GM18858 (cell line): ENCODE measurements around the gene ODAM.
"Not testable (repeated sequence)": the region's sequence is repeated elsewhere in the genome, so short reads cannot be mapped to it uniquely, and the experiment has no call there.

Experiments used
- ATAC-seq: cut with Tn5 transposase; IDR thresholded peaks from one replicate; pipeline ENCODE4 v1.9.1; 2021; ENCODE audit not compliant: unreplicated experiment

Gene ODAM

DNA sequence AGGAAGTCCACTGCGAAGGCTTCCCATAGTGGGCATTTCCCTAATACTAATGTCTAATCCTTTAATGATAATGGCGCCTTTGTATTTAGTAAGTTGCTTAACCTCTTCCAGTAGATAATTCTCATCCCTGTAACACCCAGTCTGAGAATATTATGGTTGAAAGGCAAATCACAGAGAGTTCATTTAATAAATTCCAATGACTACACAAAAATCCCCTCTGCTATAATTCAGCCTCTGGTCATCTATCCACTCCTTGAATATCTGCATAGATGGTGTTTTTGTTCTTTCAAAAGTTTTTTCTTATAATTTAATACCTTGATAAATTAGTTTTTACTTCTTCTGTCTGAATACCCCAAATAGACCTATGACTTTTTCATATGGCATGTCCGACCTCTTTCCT, 25.9 kb downstream of the ODAM start:
- not testable (repeated sequence) for ATAC-seq

DNA sequence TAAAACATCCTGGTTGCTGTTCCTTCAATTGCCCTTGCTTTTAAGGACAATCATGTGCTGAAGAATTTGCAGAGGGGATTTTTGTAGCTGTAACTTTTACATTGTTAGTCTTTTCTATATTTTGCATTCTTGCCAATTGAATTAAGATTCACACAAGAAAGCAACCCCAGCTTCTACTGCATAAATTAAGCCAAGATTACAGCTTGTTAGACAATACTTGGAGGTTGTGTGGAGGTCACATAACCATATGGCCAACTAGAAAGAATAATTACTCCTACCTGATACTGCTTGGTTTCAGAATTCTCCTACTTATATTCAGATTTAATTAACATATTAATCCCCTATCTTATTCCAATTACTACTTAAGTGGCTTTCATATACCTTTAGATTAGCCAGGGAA, 26.3 kb downstream of the ODAM start:
- not testable (repeated sequence) for ATAC-seq

DNA sequence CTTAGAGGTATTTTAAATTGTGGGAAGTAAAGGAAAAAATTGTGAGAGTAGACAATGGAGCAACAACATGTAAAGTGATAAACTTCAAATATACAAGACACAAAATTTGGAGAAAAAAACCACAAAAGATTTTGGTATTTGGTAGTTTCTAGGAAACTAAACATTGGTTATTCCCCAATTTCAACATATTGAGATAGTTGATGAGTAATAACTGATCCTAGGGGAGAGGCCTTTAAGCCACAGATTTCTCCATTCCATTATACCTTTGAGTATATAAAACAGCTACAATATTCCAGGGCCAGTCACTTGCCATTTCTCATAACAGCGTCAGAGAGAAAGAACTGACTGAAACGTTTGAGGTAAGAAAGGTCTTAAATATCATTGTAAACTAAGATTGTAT, 30.3 kb downstream of the ODAM start, which contains the start of gene FDCSP:
FDCSP (plus strand) TSS at position 301 of the 400 bp plus-strand sequence. CDS start 5,071 bp downstream, outside the sequence.
- ATAC-seq = no peak

DNA sequence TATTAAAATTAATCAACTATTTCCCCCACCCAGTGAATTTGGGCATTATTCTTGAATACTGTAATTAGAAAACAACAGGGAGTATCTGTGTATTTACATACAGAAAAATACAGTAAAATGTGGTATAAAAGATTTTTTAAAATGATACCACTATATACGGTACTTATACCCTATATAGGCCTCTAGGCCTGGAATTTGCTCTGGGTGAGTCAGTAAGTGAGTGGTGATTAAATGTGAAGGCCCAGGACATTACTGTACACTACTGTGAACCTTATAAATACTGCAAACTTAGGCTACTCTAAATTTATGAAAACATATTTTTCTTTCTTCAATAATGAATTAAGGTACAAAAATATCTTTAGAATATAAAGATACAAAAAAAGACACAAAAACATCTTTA, 40.6 kb downstream of the ODAM start:
- ATAC-seq = no peak

DNA sequence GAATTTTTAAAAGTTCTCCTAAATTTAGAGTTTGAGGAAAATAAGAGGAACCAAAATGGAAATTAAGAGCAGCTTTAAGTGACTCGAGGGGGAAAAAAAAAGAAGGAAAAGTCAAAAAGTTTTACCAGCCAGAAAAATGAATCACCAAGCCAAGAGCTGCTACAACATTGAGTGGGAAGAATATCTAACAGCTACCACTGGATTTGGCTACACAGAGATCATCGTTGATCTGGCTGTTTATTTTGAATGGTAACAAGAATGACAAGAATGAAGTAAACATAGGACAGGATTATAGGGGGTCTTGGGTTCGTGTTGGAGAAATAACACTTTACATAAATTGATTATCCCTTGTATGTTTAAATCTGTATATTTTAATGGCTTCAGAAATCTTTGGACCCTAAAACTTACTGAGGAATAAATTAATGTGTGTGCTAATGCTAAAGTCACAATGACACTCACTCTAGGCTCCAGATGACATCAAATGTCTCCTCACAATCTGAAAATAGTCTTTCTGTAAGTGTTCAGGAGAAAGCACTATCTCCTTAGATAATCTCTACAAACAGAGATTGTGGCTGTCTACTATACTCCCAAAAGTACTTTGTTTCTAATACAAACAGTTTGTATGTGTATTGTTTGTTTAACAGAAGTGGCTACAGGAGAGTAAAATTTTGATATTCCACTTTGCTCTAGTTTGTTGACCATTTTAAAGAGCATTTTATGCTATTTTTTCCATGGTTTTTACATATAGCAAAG, 43.8 kb downstream of the ODAM start:
- ATAC-seq = no peak

DNA sequence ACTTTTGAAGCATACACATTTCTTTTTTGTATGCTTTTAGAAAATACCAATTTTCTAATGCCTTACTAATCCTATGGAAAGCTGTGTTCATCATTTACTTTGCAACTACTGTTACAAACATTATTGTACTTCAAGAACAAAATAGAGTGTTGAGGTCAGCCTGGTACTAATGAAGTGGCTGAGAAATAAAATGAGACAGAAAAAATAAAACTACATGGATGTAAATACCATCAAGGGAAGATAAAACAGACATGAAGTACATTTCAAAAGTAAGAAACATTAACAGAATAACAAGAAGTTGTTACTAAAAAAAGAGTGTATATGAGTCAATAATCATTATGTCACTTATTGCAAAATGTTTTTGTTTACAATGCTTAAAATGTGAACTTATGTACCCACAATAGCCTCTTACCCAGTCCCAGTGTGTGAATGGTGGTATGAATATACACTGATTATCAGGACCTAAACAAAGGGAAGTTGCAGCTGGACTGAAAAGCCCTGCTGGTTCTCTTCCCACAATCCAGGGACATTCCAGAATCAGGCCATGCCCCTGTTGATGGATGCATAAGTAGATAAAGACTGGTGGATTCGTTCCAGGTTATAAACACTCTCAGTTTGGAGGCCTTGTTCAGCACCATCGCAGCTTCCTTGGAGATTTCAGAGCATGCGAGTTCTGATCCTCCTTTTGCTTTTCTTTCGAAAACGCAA, 44.5 kb downstream of the ODAM start:
- ATAC-seq = no peak

DNA sequence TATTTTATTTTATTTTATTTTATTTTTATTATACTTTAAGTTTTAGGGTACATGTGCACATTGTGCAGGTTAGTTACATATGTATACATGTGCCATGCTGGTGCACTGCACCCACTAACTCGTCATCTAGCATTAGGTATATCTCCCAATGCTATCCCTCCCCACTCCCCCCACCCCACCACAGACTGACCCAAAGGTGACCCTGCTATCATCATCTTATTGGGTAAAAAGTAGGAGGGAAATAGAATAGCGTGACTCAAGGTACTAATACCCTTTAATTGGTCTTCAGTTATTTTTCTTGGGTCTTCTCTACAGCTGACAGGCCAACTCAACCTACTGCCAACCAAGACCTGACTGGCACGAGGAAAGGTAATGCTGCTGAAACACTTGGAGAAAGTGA, 46.8 kb downstream of the ODAM start, which contains the start of gene CSN3:
CSN3 (plus strand) TSS at position 301 of the 400 bp plus-strand sequence. CDS start 2,223 bp downstream, outside the sequence.
- ATAC-seq = not testable (repeated sequence)

DNA sequence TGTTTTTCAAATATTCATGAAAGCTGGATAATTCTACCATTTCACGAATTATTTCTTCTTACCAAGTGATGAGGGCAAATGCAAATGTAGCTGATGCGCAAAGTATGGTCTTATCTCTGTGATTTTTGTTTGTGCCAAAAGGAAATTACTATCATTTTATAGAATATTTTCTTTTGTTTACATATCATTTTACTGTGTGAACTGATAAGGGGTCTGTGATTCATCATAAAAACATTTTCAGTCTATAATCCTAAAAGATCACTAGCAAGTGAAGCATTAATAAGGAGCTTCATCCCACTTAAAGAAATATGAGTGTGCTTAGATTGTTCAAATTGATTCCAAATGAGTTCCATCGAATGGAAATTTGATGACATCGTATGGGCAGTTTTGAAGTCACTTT, 47.6 kb downstream of the ODAM start:
- no peak for ATAC-seq

DNA sequence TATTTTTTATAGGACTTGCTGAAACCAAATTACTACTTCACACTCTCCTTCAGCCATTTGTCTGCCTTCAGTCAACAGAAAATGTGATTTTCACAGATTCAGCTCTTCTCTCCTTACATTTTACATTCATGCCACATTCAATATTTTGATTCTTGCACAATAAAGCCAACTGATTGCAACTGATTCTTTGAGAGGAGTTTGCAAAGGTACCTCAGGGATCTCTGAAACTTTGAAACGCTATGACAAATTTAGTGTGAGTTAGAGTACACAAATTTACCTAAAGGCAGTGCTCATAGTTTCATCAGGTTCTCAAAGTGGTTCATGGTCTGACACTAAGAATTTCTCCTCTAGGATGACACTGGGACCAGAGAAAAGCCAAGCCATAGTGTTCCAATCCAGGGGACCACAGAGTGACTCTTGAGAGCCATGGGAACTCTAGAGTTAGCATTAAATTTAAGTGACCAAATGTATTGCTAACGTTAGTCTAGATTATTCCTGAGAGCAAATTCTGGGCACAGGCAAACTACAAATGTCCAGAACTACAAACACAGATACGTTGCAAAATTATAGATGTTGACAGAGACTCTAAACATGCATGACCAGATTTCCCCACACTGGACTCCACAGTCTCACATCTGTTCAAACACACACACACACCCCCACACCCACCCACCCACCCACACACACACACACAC, 55.9 kb downstream of the ODAM start:
- ATAC-seq = no peak

DNA sequence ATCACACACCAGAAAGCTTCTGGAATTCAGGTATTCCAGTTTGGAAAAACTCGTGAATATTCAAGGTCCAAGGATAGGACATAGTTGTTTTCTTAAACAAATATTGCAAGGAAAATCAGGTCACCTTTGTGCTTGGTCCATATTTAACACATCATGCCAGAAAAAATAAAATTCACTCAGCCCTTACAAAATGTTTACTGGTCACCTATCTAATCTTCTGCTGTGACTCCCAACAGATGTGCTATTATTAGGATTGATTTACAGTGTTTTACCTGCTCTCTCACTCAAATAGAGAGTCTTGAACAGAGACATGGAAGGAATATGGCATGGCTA, 56.4 kb downstream of the ODAM start:
- ATAC-seq = no peak
